HG03521 (cell line): ENCODE data around the gene PLCXD1.
"Not testable (repeated sequence)": the region's sequence is repeated elsewhere in the genome, so short reads cannot be mapped to it uniquely, and the experiment has no call there.

Source experiments
- ATAC-seq: cut with Tn5 transposase; IDR thresholded peaks from one replicate; pipeline ENCODE4 v1.9.1; 2021; ENCODE audit warnings: mild to moderate bottlenecking, moderate library complexity; ENCODE audit not compliant: unreplicated experiment

PLCXD1 gene

DNA sequence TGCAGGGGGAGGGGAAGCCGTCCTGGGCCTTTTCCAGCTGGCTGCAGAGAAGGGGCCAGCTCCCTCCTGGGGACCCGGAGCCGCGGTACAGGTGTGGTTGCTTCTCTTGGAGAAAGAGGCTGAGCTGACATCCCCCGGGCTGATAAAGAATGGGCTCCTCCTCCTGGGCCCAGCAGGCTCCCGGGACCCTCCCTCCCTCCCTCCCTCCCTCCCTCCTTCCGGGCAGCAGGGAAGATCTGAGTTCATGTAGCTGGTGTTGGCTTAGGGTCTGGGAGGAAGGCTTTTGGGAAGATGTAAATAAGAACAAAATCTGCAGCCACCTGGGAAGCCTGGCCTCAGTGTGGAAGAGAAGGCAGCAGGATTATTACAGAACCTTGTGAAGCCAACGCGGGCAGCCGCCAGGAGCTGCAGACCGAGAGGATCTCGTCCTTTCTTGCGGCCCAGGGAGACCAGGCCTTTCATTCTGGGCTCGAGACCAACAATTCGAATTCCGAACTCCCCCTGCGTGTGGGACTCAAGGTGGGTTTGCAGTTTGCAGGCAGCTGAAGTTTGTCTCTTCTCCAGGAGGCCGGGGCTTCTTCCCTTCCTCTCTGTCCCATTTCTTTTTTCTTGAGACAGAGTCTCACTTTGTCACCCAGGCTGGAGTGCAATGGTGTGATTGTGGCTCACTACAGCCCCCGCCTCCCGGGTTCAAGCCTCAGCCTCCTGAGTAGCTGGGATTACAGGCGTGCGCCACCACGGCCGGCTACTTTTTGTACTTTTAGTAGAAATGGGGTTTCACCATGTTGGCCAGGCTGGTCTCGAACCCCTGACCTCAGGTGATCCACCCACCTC lies at the start of gene PLCXD1:
Gene PLCXD1, plus strand, starts transcription at position 216 of the 834 bp plus-strand sequence. CDS start 2,807 bp downstream, outside the sequence.
- no peak for ATAC-seq

DNA sequence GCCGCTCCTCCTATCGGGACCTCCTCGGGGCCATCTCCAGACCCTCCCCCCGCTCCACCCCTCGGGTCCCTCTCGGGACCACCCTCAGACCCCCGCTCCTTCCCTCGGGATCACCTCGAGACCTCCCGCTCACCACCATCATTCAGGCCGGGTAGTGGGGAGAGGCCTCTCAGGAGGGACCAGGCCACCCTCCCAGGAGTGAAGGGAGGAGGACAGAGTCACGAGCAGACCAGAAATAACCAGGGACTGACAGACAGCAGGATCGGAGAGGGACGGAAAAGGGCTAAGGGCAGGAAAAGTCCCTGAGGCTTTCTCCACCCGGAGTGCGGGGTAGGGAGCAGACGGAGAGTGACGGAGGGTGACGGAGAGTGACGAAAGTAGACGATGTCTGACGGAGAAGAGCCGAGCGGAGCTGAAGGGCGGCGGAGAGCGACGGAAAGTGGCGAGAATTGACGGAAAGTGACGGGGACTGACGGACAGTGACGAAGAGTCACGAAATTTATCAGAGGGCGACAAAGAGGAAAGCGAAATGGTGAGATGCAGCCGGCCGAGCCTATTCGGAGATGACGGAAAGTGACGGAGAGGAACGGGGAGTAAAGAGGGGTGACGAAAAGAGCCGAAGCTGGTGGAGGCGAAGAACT lies 49.4 kb upstream of the PLCXD1 start:
- ATAC-seq: peak; percentile 95

GRCh38 chrX:232278-232655 lies 48.9 kb upstream of the PLCXD1 start:
- ATAC-seq: not testable (repeated sequence)

- not testable (repeated sequence) for ATAC-seq
Measured at GRCh38 chrX:236201-236600, 45.0 kb upstream of the PLCXD1 start.

DNA sequence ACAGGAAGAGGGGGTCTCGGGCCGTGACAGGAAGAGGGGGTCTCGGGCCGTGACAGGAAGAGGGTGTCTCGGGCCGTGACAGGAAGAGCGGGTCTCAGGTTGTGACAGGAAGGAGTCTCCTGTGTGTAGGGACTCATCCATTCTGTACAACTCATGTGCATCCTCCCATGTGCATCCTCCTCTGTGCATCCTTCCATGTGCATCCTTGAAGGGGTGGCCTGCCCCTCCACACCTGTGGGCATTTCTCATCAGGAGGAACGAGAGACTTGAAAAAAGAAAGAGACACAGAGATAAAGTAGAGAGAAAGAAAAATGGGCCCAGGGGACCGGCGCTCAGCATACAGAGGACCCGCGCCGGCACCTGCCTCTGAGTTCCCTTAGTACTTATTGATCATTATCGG lies 30.2 kb upstream of the PLCXD1 start:
- ATAC-seq: no peak

DNA sequence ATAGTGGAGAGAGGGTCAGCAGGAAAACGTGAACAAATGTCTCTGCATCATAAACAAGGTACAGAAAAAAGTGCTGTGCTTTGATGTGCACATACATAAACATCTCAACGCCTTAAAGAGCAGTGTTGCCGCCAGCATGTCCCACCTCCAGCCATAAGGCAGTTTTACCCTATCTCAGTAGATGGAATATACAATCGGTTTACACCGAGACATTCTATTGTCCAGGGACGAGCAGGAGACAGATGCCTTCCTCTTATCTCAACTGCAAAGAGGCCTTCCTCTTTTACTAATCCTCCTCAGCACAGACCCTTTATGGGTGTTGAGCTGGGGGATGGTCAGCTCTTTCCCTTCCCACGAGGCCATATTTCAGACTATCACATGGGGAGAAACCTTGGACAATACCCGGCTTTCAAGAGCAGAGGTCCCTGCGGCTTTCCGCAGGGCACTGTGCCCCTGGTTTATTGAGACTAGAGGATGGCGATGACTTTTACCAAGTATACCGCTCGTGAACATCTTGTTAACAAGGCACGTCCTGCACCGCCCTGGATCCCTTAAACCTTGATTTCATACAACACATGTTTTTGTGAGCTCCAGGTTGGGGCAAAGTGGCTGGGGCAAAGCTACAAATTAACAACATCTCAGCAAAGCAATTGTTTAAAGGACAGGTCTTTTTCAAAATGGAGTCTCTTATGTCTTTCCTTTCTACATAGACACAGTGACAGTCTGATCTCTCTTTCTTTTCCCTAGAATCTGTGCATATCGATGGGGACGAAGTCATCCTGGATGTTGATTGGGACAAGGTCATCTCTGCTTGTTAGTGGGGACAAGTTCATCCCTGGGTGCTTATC lies 29.6 kb upstream of the PLCXD1 start:
- ATAC-seq: not testable (repeated sequence)

DNA sequence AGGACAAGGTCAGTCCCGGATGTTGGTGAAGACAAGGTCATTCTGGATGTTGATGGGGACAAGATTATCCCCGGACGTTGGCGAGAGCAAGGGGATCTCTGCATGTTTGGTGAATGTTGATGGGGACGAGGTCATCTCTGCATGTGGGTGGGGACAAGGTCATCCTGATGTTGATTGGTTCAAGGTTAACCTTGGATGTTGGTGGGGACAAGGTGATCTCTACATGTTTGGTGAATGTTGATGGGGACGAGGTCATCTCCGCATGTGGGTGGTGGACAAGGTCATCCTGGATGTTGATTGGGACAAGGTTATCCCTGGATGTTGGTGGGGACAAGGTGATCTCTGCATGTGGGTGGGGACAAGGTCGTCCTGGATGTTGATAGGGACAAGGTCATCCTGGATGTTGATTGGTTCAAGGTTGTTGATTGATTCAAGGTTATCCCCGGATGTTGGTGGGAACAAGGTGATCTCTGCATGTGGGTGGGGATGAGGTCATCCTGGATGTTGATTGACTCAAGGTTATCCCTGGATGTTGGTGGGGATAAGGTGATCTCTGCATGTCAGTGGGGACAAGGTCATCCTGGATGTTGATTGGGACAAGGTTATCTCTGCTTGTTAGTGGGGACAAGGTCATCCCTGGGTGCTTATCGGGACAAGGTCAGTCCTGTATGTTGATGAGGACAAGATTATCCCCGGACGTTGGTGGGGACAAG lies 28.8 kb upstream of the PLCXD1 start:
- no peak for ATAC-seq

GRCh38 chrX:252957-253291 lies 28.3 kb upstream of the PLCXD1 start:
- ATAC-seq: no peak

- no peak for ATAC-seq
Measured at GRCh38 chrX:253451-254297, 27.5 kb upstream of the PLCXD1 start.

DNA sequence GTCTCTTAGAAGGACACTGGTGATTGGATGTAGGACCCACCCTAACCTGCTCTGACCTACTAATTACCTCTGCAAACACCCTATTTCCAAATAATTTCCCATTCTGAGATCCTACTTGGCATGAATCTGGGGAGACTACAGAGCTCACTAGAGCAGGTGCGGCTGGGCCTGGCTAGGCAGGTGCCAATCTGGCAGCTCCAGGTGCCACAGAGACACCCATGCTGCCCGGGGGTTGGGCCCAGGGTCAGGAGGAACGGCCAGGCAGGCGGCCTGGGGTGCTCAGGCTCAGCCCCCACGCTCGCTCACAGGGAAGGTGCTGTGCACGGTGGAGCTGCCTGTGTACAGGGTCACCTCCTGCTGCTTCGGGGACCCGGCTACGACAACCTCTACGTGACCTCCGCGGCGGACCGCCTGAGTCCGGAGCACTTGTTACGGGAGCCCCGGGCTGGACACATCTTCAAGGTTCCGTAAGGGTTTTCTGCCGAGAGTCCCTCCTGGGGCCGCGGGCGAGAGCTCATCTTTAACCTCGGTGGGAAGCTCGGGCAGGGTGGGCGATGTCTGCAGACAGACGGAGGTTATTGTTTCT lies 26.5 kb upstream of the PLCXD1 start:
- ATAC-seq: no peak

- no peak for ATAC-seq
Measured at GRCh38 chrX:255923-256331, 25.3 kb upstream of the PLCXD1 start.

DNA sequence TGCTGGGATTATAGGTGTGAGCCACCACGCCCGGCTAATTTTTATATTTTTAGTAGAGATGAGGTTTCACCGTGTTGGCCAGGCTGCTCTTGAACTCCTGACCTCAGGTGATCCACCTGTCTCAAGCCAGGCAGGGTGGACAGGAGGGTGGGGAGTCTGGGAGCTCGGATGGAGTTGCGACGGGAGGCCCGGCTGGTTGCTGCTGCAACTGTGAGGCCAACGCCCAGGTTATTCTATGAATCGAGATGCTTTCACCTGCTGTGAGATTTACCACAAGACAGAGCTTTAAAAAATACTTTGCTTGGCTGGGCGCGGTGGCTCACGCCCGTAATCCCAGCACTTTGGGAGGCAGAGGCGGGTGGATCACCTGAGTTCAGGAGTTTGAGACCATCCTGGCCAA lies 24.1 kb upstream of the PLCXD1 start:
- ATAC-seq: not testable (repeated sequence)

- no peak for ATAC-seq
Measured at GRCh38 chrX:257681-258289, 23.4 kb upstream of the PLCXD1 start.

GRCh38 chrX:258291-259040 lies 22.7 kb upstream of the PLCXD1 start:
- no peak for ATAC-seq

DNA sequence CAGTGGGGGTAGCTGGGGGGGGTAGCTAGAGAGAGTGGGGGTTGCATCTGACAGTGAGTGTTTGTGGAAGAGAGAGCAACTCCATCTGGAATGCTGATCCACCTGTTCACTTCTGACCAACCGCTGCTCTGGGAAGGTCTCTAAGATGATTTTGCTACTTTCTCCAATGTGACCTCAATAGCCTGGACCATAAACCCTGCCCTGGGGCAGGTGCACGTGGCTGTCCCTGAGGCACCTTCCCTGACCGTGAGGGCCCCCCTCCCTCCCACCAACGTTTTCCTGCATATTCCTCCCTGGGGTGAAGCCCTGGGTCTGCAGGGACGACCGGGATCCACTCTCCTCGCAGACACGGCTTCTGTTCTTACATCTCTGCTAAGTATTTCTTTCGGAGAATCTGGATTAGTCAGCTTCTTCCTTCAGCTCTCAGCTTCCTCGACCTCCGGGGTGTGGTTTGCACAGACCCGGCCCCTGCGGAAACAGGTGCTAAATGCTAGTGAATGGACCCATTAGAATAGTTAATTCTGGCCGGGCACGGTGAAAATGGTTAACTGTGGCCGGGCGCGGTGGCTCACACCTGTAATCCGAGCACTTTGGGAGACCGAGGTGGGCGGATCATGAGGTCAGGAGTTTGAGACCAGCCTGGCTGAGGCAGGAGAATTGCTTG lies 21.4 kb upstream of the PLCXD1 start:
- ATAC-seq: no peak

DNA sequence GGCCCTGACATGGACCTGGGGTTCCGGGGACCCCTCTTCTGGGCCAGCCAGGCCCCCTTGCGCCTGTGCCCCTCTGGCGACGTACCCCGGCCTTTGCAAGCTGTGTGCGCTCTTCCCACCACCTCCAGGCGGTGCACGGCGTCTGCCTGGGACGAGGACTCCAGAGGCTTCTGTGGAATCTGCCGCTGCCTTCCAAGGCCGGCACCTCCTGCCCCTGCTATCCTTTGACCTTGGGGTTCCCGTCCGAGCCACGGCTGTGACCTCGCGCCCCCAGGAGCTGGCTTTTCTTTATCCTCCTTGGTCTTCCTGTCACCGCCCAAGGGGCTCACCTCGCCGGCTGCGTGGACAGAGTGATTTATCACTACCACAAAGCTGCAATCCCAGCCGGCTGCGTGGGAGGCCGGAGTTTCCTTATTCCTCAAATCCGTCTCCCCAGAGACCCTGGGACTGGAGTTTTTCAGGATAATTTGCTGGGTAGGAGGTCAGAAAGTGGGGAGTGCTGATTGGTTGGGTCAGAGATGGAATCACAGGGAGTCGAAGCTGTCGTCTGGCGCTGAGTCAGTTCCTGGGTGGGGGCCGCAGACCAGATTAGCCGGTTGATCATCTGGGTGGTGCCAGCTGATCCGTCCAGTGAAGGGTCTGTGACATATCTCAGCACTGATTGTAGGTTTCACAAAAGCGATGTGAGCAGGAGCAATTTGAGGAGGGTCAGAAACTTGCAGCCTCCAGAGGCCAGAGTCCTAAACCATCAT lies 19.8 kb upstream of the PLCXD1 start:
- no peak for ATAC-seq

- no peak for ATAC-seq
Measured at GRCh38 chrX:261919-262352, 19.2 kb upstream of the PLCXD1 start.
